Measurements from ENCODE around the gene CCL14.
"Not testable (repeated sequence)": the region's sequence is repeated elsewhere in the genome, so short reads cannot be mapped to it uniquely, and the experiment has no call there.

CCL14 gene

DNA sequence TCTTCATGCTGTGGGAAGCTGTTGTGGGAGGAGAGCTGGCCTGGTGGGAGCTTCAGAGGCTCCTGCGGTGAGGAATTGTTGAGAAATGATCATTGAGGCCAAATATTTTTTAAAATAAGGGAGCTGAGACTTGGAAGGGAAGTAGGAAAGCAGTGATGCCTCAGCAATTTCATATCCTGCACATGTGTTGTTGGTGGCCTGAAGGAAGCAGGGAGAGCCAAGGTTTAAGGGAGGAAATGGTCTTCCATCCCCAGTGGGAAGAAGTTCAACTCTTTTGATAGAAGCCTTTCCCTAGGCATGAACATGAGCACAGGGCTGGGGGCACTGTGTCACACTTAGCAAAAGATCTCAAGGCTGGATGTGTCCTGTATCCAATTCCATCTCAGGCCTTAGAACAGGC lies at the start of gene CCL14:
Gene CCL14, minus strand, starts transcription at position 87 of the 400 bp plus-strand sequence. Its CDS starts 80 bp downstream, at position 7.
- DNase-seq, result no peak

DNA sequence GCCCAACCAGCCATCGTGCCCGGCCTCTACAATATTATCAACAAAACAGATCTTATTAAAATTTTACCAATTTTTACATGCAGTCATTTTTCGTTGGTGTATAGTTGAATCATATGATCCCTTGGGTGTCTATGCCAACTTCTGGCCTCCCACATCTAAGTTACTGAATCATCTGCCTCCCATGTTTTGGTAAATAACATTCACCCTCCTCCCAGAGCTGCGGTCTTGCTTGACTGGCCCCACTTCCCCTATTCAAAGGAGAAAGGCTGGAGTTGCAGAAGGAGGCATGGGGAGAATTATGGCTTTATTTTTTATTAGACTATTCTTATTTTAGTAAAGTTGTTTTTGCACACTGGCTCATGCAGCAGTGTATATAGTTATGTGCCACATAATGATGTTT lies 49.7 kb upstream of the CCL14 start:
- DNase-seq, result no peak

DNA sequence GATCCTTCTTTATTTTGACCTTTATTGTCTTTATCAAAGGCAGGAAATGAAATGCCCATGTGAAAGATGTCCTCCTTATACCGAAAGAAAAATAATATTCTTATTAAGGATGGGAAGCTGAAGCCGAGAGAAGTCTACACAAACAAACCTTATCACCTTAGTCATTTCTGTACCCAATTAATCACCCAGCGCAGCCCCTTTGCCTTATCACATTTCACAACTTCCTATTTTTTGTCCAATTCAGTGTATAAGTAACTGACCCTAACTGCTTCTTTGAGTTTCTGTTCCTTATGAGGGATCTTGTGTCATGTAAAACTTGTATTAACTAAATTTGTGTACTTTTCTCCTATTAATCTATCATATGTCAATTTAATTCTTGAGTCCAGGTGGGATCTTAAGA lies 47.6 kb upstream of the CCL14 start:
- DNase-seq, result no peak

- no peak for DNase-seq
Observed at GRCh38 chr17:36030956-36031355, 44.4 kb upstream of the CCL14 start.

GRCh38 chr17:36027761-36028160 lies 41.2 kb upstream of the CCL14 start:
- no peak for DNase-seq

GRCh38 chr17:36024106-36024869 lies 37.8 kb upstream of the CCL14 start:
- DNase-seq, result no peak

GRCh38 chr17:36019423-36019822 lies 32.9 kb upstream of the CCL14 start:
- DNase-seq, result no peak

DNA sequence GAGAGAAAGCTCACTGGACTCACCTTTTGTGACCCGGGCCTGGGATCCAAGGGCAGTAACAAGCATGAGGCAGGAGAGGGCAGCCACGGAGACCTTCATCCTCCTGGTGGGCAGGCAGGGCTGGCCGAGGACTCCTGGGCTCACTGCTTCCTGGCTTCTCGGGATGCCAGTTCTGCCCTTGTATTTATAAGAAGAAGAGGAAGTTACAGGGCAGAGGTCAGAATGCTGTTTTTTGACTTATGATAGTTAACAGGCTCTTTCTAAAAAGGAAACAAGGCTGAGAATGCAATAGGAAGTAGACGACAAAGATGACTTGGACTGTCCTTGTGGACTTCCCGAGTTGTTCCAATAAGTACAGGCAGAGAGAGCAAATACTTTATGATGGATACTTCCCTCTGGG lies 31.3 kb upstream of the CCL14 start, which contains the start of gene CCL23:
Gene CCL23, minus strand, starts transcription at position 174 of the 400 bp plus-strand sequence. Its CDS starts 75 bp downstream, at position 99.
- DNase-seq, result no peak

GRCh38 chr17:36016555-36016954 lies 30.0 kb upstream of the CCL14 start:
- DNase-seq, result no peak

- DNase-seq, result not testable (repeated sequence)
Observed at GRCh38 chr17:36015895-36016294, 29.4 kb upstream of the CCL14 start.

GRCh38 chr17:36014946-36015345 lies 28.4 kb upstream of the CCL14 start:
- DNase-seq, result no peak

DNA sequence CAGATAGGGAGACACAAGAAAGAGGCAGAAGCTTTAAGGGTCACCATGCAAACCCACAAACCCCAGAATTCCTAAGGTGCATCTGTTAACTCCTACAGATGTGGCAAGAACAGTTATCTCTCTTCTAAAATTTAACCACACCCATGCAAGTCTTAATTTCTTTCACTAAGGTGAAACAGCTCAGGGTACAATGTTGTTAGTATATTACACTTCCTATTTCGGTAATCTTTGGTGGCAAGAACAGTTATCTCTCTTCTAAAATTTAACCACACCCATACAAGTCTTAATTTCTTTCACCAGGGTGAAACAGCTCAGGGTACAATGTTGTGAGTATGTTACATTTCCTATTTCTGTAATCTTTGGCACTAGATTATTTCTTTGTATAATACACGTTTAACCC lies 24.7 kb upstream of the CCL14 start:
- DNase-seq, result no peak

- DNase-seq, result no peak
Observed at GRCh38 chr17:36008998-36009665, 22.6 kb upstream of the CCL14 start.

DNA sequence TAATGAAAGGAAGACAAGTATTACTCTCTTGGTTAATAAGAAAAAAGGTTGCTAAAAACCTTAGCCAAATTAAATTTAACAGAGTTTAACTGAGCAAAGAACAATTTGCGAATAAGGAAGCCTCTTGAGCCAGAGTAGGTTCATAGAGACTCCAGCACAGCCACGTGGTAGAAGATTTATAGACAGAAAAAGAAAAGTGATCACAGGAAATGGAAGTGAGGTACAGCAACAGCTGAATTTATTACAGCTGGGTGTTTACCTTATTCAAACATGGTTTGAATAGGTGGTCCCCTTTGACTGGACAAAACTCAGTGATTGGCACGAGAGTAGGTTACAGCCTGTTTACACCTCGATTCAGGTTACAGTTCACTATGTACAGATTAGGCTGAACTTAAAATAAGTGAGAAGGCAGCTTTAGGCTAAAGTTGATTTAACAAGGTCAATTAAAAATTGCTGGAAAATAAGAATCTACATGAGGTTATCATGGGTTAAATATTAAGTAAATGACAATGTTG lies 18.1 kb upstream of the CCL14 start:
- no peak for DNase-seq

GRCh38 chr17:36002631-36003030 lies 16.1 kb upstream of the CCL14 start:
- DNase-seq, result no peak

GRCh38 chr17:36001862-36002603 lies 15.5 kb upstream of the CCL14 start:
- DNase-seq, result no peak

GRCh38 chr17:36001110-36001771 lies 14.7 kb upstream of the CCL14 start, which contains the start of gene CCL15:
Gene CCL15, minus strand, starts transcription at chr17:36001553. Its CDS starts 61 bp downstream, at chr17:36001492.
- DNase-seq, result no peak

DNA sequence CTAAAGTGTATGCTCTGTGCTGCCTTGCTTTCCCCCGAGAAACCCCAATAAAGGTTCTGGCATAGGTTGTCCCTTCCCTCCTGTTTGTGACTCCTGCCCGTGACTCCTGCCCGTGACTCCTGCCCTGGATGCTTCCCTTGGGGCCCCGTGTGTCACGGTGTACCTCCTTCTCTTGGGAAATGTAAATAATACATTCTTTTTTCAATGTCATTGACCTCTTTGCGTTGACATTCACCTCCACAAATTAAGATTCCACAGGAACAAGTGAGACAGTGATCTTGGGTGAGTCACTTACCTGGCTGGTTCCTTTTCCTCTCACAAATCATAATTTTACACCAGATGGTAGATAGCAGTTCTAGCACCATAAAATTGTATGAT lies 14.2 kb upstream of the CCL14 start:
- DNase-seq, result no peak

DNA sequence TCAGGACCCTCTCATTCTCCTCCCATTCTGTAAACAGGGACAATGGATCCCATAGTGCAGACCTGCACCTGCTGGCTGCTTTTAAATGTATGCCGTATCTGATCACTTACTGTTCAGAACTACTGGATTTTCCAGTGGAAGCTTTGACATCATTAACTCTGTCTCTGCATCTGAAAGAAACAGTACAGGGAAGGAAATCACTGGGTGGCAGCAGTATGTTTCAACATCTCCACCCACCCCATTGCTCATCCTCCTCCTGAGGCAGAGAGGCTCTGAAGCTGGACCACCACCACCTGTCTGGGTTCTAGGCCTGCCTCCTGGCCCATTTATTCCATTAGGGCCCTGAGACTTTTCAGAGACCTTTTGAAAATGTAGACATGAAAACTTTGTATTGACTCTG lies 12.2 kb upstream of the CCL14 start:
- no peak for DNase-seq

GRCh38 chr17:35998018-35998545 lies 11.6 kb upstream of the CCL14 start:
- no peak for DNase-seq

GRCh38 chr17:35995346-35995745 lies 8.8 kb upstream of the CCL14 start:
- not testable (repeated sequence) for DNase-seq

- no peak for DNase-seq
Observed at GRCh38 chr17:35991075-35991474, 4.5 kb upstream of the CCL14 start.

GRCh38 chr17:35988164-35988563 lies 1.6 kb upstream of the CCL14 start:
- DNase-seq, result no peak

Measured in stimulated activated CD4-positive, alpha-beta T cell treated with anti-CD3 and anti-CD28 coated beads, Interleukin-1b, Interleukin-23, amount 100 ng/mL, for 48 hours (primary cell).